Omental fat pad (tissue), 4 donors: Measurements from ENCODE around the gene NR4A3. TPM values are rescaled to one million over a fixed set of nuclear protein-coding genes. Genes with fewer than 3 reads are reported as not detected.

Experiments
- ATAC-seq: fragments of 150-250 bp; one replicate; pipeline ENCODE4 v1.9.1; 2016; ENCODE audit warnings: mild to moderate bottlenecking, moderate library complexity; ENCODE audit not compliant: low FRiP score
- DNase-seq: peaks from one replicate; pipeline ENCODE4 v3.0.0-alpha.2; 2019; ENCODE audit warnings: low spot score
- total RNA-seq, 4 donors: library from RNA; depleted of rRNA; stranded (reverse); fragments of >200 nt; gene quantifications; one replicate each; pipeline ENCODE4 v1.1.0, GENCODE V29; 2016
- TF ChIP-seq, protein P1 (sequence below), 3 donors: fragments of 450-650 bp; IDR thresholded peaks; one replicate each; pipeline ENCODE4 v1.5.1; 2016 to 2017; ENCODE audit warnings: antibody characterized with exemption in 3 of 3, mild to moderate bottlenecking in 3 of 3, moderate library complexity in 2 of 3

NR4A3 gene
- total RNA-seq, 4 donors from 2014 or later: 12.4 to 216 (median 26.3) TPM

DNA sequence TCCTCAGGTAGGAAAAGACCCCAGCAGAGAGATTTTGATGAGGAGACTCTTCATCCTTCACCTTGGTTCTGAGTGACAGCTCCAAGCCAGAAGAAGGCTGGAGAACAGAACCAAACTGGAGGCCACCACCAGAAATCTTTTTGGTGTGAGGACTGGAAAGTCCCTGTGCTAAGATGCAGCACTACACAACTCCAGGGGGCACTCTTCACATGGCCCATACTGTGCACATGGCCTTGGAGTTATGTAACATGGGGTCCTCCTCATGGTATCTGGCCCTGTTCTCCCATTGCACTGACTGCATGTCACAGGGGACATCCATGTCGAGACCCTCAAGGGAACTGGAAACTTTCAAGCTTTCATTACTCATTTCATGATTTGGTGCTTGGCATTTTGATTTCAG is 67.4 kb downstream of the NR4A3 start:
- TF ChIP-seq, protein P1, sequence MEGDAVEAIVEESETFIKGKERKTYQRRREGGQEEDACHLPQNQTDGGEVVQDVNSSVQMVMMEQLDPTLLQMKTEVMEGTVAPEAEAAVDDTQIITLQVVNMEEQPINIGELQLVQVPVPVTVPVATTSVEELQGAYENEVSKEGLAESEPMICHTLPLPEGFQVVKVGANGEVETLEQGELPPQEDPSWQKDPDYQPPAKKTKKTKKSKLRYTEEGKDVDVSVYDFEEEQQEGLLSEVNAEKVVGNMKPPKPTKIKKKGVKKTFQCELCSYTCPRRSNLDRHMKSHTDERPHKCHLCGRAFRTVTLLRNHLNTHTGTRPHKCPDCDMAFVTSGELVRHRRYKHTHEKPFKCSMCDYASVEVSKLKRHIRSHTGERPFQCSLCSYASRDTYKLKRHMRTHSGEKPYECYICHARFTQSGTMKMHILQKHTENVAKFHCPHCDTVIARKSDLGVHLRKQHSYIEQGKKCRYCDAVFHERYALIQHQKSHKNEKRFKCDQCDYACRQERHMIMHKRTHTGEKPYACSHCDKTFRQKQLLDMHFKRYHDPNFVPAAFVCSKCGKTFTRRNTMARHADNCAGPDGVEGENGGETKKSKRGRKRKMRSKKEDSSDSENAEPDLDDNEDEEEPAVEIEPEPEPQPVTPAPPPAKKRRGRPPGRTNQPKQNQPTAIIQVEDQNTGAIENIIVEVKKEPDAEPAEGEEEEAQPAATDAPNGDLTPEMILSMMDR (IDR thresholded peaks at IDR 0.05): no peak
- ATAC-seq: no peak
- DNase-seq: no peak

DNA sequence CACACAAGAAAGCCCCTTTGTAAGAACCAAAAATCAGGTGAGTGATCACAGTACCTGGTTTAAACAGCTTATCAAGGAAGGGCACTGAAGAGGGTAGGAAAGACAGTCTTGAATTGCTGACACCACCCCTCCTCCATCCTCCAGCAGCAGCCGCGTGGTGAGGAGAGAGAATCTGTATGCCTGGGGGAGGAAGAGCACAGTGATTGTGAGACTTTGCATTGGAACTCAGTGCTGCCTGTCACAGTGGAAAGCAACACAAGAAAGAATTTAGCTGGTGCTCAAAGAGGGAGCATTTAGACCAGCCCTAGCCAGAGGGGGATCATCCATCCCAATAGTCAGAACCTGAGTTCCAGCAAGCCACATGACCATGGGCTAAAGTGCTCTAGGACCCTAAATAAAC is 73.1 kb downstream of the NR4A3 start:
- TF ChIP-seq, protein P1 (IDR thresholded peaks at IDR 0.05): no peak
- ATAC-seq (no peak), DNase-seq (no peak)

DNA sequence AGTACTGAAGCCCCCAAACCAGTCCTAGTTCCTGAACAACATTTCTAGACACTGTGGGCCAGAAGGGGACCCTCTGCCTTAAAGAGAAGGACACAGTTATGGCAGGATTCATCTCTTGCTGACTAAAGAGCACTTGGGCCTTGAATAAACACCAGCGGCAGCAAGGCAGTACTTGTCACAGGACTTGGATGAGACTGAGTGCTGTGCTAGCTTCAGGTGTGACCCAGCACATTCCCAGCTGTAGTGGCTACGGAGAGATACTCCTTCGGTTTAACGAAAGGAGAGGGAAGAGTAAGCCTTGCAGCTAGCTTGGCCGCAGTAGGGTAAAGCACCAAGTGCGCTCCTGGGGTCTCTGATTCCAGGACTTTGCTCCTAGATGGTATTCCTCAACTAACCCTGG is 73.8 kb downstream of the NR4A3 start:
- ATAC-seq (no peak), DNase-seq (no peak)
- TF ChIP-seq, protein P1 (IDR thresholded peaks at IDR 0.05): no peak

DNA sequence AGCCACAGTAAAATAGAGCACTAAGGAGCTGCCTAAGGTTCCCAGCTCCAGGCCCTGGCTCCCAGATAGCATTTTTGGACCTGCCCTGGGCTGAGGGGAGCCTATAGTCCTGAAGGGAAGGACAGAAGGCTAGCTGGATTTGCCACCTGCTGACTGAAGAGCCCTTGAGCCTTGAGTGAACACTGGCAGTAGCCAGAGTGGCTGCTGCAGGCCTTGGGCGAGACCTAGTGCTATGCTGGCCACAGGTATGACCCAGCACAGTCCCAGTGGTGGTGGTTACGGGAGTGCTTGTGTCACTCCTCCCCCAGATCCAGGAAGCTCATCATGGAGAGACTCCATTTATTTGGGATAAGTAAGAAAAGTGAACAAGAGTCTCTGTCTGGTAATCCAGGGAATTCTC is 74.4 kb downstream of the NR4A3 start:
- DNase-seq (no peak), ATAC-seq (no peak)
- TF ChIP-seq, protein P1 (IDR thresholded peaks at IDR 0.05): no peak

DNA sequence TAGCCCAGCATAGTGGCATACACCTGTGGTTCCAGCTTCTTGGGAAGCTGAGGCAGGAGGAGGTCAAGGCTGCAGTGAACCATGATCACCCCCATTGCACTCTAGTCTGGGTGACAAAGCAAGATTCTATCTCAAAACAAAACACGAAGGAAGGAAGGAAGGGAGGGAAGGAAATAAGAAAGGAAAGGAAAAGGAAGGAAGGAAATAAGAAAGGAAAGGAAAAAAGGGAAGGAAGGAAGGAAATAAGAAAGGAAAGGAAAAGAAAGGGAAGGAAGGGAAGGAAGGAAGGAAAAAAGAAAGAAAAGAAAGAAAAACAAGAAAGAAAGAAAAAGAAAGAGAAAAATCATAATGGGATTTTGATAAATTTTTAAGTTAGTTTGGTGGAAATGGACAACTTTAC is 81.7 kb downstream of the NR4A3 start:
- DNase-seq (no peak), ATAC-seq (no peak)
- TF ChIP-seq, protein P1 (IDR thresholded peaks at IDR 0.05): no peak

DNA sequence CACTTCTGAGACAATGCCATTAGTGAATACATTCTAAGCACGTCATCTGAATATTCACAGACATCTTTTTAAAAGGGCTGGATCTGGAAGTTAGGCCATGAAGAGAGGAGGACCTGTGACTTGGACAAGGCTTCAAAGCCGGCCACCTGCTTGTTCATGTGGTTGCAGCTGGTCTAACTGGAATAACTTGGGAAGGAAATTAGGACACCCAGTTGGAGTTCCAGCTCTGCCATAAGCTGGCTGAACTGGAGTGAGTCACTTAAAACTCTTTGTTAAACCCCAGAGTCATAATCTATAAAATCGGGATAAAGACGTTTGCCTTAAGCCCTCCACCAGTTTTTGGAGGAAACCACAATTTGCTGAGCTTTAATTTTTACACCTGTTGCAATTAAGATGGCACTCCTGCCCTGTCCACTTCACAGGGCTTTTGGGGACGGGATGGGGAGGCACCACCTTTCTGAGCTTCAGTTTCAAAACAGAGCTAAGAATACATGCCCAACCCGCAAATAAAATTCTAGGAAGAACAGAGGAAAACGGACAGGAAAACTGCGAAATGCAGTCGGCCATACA is 84.2 kb downstream of the NR4A3 start:
- TF ChIP-seq, protein P1 (IDR thresholded peaks at IDR 0.05): no peak
- ATAC-seq (no peak), DNase-seq (no peak)

DNA sequence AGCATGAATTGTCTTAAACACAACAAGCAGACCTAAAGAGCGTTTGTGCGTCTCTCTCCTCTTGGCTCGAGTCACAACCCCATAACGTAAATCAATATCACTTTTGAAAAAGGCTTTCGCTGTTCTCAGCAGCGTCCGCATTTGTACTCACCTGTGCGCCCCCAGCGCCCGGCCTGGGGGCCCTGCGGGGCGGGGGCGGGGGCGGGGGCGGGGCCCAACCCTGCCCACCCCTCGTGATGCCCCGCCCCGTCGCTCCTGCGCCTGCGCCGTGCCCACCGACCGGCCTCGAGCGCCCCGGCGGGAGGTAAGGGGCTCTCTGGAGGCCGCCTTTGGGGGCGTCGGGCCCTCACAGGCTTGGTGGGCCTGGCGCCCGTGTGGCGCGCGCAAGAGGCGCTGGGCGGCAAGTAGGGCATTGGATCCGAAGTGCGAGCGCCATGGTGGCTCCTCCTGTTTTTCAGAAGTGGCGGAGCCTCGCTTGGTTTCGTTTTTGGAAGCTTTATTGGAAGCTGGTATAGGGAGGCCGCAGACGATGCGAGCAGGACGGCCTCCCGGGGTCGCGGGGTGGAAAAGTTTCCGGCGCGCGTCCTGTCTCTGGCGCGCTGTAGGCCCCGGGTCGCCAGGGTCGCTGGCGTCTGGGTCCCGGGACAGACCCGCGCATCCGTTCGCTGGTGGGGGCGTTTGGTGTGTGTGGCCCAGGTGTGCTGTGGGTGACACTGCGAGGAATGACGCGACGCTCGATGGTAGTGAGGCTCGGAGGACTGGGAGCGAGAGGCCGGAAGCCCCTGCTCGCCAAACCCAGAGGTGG is 84.9 kb downstream of the NR4A3 start, which contains the start of gene STX17:
STX17 (plus strand) TSS at position 252 of the 805 bp plus-strand sequence. CDS start 8,586 bp downstream, outside the sequence.
- TF ChIP-seq, protein P1 (IDR thresholded peaks at IDR 0.05): no peak
- peak; percentile 41 for DNase-seq
- peak; percentile 93 for ATAC-seq
